ENCODE measurements around the gene ZNF850.

Gene ZNF850

GRCh38 chr19:36672368-36672767, 100.2 kb downstream of the ZNF850 start:
- TF ChIP-seq CTCF (IDR thresholded peaks at IDR 0.05; ENCODE audit: borderline replicate concordance, control extremely low read depth, extremely low read depth, insufficient read depth, missing control alignments), result no peak
- in situ Hi-C loops (cut with MboI; ENCODE audit: low sequenced_read_pairs, unreplicated experiment), result no loop called here
- no peak for DNase-seq (ENCODE audit: low spot score)

- DNase-seq (ENCODE audit: low spot score), result no peak
- in situ Hi-C loops (cut with MboI; ENCODE audit: low sequenced_read_pairs, unreplicated experiment), result no loop called here
- TF ChIP-seq CTCF (IDR thresholded peaks at IDR 0.05; ENCODE audit: borderline replicate concordance, control extremely low read depth, extremely low read depth, insufficient read depth, missing control alignments), result no peak
Measured at GRCh38 chr19:36668646-36669045, 104.0 kb downstream of the ZNF850 start.

- peak; percentile 20 for DNase-seq (ENCODE audit: low spot score)
- in situ Hi-C loops (cut with MboI; ENCODE audit: low sequenced_read_pairs, unreplicated experiment), result no loop called here
- TF ChIP-seq CTCF (IDR thresholded peaks at IDR 0.05; ENCODE audit: borderline replicate concordance, control extremely low read depth, extremely low read depth, insufficient read depth, missing control alignments), result no peak
Measured at GRCh38 chr19:36665832-36666231, 106.8 kb downstream of the ZNF850 start.

Measured in GM13976 (cell line).